ENCODE measurements around the gene UBQLNL.

The UBQLNL gene

DNA sequence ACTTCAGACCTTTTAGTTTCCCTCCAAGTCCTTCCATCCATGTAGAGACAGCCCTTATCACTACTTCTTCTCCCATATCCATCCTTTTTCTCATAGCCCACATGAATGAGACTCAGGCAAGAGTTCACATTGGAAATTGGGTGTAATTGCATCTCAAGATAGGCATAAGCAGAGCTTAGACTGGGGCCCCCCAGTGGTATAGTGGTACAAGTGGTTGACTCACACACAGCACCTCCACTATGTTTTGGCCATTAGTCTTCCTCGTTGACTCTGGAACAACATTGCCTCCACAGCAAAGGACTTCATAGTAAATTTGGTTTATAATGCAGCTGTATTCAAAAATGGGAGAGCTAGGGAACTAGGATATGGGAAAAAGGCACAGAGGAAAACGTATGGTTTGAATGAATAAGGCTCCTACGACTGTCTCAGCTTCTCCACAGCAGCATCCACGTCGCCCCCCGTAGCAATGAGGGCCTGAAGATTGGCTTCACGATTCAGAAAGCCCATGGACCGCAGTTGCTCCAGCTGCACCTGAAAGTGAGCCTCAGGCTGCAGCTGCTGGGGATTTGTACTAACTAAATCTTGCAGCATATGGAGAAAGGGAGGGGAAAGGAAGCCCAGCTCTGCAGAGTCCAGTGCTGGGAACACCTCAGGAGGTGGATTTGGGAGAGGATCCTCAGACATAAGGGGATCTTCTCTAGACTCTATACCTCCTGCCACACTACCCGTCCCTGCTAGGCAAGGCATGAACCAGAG, 9.1 kb downstream of the UBQLNL start:
- DNase-seq = no peak

DNA sequence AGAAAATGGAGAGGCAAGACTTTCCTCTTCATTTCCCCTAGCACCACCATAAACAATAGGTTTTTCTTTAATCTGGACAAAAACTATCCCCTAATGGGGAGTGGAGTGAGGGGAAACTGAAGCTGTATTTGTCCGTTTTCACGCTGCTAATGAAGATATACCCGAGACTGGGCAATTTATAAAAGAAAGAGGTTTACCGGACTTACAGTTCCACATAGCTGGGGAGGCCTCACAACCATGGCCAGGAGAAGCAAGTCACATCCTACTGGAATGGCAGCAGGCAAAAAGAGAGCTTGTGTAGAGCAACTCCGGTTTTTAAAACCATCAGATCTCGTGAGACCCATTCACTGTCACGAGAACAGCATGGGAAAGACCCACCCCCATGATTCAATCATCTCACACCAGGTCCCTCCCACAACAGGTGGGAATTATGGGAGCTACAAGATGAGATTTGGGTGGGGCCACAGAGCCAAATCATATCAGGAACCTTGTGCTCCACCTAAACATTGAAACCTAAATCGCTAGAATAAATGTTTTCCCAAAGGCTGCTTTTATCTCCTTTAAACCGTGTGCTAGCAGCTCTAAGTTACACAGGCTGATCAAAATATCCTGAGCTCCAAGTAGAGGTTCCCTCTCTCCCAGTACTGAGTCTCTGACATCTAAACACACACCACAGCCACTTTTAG, 11.0 kb downstream of the UBQLNL start:
- no peak for DNase-seq

DNA sequence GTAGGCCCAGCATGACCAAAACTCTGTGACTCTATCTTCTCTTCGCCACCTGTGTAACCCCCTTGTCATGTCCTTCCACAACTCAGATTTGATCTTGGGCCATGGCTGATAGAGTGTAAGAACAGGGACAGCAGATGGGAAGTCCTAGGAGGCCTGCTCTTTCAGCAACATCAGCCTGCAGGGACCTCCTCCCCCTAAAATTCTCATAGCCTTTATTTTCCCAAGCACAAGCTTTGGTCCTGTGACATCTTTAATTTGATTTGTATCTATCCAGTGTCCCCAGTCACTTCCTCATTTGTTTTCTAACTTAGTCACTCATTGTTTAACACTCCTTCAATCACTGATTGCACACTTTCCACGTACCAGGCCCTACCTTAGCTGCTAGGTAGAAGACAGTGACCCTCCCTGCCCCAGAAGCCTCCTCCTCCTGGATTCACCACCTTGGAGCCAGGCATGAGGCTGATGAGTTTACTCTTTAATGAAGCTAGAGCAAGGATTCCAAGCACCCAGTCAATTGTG, 12.0 kb downstream of the UBQLNL start:
- no peak for DNase-seq

DNA sequence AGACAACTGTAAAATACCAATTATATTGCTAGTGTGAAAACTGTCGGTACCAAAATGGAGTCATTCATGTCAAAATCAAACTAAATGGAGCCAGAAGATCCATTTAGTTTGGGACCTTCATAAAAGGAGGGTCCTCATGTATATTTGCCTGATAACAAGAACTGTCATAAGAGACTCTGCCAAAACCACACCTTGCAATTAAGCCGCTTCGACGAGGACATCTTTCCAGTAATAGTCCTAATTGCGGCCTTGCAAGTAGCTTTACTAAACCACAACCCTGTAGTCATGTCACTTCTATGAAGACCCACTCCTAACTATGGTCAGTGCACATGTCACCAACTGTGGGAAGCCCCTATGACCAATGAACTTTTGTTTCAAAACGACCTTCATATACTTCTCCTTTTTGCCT, 16.1 kb downstream of the UBQLNL start:
- no peak for DNase-seq

DNA sequence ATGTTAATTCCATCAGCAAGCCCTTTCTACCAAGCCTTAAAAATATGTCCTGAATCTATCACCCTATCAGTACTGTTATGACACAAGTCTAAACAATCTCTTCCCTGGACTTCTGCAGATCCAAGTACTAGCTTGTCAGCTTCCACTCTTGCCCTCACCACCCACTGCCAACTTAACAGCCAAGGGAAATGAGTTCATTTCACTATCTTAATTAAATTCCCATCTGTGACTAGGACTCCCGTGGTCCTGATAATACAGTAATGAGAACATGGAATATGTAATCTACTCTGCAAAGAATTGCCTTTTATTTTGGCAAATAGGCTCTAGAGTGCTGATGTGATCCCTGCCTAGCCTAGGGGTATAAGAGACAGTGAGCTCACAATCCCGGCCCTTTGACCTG, 16.8 kb downstream of the UBQLNL start:
- DNase-seq = no peak

DNA sequence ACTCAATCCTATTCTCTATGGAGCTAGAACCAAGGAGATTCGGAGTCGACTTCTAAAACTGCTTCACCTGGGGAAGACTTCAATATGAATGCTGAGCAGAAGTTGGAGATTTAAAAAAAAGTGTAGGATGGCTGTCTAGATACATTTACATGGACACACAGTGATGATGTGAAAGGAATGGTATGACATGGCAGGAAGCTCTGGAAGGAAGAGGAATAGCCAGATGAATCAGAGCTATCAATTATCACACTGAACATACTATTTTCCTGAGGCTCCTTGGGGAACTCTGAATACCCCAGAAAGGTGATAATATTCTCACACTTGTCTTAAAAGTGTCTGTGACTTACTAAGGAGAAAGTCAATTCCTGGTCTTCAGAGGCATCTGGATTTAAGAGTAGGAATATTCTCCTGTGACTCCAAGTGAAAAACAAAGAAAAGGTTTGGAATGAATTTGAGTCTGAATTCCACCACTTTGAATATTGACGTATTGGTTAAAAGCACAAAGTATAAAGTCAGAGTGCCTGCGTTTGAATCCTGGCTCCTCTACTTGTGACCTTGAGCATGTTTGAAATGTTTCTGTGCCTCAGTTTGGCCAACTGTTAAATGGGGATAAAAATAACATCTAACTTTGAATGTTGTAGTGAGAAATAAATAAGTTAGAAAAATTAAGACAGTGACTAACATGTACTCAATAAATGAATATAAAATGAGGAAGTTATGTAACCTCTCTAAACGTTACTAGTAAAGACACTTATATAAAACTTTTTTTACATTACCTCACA, 26.7 kb downstream of the UBQLNL start:
- DNase-seq = no peak

DNA sequence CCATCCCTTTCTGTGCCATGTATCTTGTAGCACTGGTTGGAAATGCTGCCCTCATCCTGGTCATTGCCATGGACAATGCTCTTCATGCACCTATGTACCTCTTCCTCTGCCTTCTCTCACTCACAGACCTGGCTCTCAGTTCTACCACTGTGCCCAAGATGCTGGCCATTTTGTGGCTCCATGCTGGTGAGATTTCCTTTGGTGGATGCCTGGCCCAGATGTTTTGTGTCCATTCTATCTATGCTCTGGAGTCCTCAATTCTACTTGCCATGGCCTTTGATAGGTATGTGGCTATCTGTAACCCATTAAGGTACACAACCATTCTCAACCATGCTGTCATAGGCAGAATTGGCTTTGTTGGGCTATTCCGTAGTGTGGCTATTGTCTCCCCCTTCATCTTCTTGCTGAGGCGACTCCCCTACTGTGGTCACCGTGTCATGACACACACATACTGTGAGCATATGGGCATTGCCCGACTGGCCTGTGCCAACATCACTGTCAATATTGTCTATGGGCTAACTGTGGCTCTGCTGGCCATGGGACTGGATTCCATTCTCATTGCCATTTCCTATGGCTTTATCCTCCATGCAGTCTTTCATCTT, 27.6 kb downstream of the UBQLNL start:
- no peak for DNase-seq

DNA sequence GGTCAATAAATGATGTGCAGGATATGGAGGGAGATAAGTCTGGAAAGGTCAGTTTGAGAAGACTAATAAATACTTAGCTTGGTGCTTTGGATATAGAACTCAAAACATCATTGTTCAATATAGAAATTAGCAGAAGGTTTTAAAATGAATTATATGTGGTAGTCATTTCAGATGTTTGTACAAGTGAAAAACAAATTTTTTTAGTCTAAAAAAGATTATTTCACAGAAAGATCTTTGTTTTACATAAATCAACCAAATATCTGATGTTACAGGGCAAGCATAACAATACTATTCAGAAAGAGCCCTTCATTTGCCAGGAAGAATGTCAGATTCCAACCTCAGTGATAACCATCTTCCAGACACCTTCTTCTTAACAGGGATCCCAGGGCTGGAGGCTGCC, 28.1 kb downstream of the UBQLNL start, which contains the start of gene OR52D1:
Gene OR52D1, plus strand, starts transcription at position 301 of the 400 bp plus-strand sequence. Its CDS starts 22 bp downstream, at position 323.
- DNase-seq = no peak

DNA sequence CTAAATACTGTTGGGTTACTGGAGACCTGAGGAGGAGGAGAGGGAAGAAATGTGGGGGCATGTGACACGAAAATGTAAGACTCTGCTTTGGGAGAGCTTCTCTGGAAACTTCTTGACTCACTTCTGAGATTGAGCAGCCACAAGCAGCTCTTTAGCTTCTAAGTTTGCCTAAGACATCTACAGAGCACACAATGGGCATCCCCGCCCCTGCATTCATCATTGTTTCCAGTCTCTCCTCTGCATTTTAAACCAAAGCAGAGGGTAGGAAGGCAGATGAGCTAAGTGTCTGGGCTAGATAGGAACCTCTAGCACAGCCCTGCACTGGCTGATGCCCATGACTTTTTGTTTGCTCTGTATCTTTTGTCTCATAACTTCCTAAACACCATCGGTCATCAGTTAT, 30.1 kb downstream of the UBQLNL start:
- no peak for DNase-seq

DNA sequence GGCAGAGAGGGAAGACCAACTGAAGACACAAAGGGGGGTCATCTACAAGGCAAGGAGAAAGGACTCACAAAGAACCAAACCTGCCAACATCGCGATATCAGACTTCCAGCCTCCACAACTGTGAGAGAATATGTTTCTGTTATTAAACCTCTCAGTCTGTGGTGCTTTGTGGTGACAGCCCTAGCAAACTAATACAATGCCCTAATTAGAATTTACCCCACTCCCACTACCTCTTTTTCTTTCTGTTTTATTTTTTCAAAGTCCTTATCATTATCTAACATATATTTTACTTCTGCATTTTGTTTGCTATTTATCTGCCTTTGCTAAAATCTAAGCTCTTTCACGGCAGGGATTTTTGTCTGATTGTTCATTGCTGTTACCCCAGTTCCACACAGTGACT, 30.5 kb downstream of the UBQLNL start:
- no peak for DNase-seq

DNA sequence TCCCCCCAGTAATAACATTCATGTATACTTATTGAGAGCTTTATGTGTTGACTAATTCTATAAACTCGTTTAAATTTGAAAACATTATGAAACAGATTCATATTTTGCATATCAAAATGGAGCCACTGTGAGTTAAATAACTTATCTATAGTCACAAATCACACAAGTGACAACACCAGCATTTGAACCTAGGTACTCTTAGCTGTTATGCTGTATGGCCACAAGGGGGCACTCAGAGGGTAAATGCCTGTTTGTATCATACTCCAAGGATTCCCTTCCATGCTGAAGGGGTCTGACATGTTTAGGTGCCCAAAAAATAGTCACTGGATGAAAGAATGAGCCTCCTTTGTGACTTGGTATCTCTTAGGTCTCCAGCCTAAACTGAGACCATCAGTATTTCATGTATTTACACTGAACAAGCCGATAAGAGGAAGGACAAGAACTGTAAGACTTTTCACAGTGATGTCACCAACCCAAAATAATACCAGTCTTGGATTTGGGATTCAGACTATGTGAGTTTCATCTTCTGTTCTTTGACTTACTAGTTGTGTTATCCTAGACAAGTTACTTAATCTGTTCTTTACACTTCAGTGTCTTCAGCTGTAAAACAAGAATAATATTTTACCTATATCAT, 40.2 kb downstream of the UBQLNL start:
- peak; percentile 29 for DNase-seq

DNA sequence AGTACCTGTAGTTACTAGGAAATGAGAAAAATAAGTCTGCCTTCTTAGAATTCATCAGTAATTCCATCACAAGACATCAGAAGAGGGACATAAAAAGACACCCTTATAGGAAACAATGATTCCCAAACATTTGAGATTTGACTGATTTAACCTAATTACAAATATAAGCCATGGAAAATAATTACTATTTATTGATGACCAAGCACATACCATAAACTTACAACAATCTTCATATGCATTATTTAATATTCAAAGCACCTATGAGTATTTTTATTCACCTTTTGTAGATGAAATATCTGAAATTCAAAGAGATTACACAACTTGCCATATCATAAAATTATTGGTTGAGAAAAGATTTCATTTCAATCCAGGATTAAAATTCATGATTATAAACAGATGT, 42.6 kb downstream of the UBQLNL start:
- no peak for DNase-seq

DNA sequence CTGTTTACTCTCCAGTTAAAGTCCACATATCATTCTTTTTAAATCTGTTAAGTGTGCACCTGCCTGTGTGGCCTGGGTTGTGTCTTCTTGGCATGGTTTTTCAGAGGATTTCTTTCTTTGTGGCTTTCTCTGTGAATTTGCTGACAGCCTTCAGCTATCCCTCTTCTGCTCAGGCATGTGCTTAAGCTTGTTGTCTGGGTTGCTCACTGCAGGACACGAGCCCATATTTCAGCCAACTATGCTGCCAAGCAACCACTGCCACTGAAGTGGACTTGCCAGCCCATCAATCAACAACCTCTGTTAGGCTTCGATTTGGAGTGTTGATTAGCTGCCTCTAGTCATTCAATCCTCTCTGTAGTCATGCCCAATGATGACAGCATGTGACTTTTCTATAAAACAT, 49.0 kb downstream of the UBQLNL start:
- no peak for DNase-seq

Measured in NCI-H526 treated with DMSO at 0.1 percent for 48 hours (cell line).